Body of pancreas (tissue), 4 donors: Measurements from ENCODE around the gene SPRR4.

Experiments used
- CTCF ChIP-seq, 7 experiments: fragments of 450-650 bp in 4 of 7; fragments of 200-600 bp in 3 of 7; sonication (generic) in 3 of 7; IDR thresholded peaks; one replicate each; pipeline ENCODE4 v1.5.1; 2016 to 2019; ENCODE audit warnings: antibody characterized with exemption in 7 of 7
- POLR2A ChIP-seq, 3 donors: fragments of 450-650 bp; IDR thresholded peaks; one replicate each; pipeline ENCODE4 v1.6.1; 2016; ENCODE audit warnings: antibody characterized with exemption in 3 of 3, mild to moderate bottlenecking in 2 of 3

GRCh38 chr1:152959801-152960451 lies 10.5 kb upstream of the SPRR4 start:
- TF ChIP-seq POLR2A (IDR thresholded peaks at IDR 0.05) = no peak
- no peak for TF ChIP-seq CTCF (IDR thresholded peaks at IDR 0.05)
